HEK293 (cell line): Measurements from ENCODE around the gene ZNF354B.
"Not testable (repeated sequence)": the region's sequence is repeated elsewhere in the genome, so short reads cannot be mapped to it uniquely, and the experiment has no call there.

ENCODE experiments used
- CTCF ChIA-PET: fragments of 350-600 bp; formaldehyde crosslinking; extraction: SDS; loops from one replicate; lab custom pipeline; 2021; ENCODE audit warnings: antibody characterized with exemption; lab: Yijun Ruan, JAX
- POLR2A ChIA-PET: fragments of 300-600 bp; formaldehyde crosslinking; extraction: SDS; loops from one replicate; lab custom pipeline; 2020; ENCODE audit warnings: antibody characterized with exemption, inconsistent platforms; lab: Yijun Ruan, JAX
- H3K27ac ChIP-seq: fragments of 200-500 bp; sonication (Bioruptor generic); 2 replicates; pipeline ENCODE4 v1.5.1; 2014; ENCODE audit warnings: low read depth, low read length, control low read depth, inconsistent platforms; ENCODE audit errors: extremely low read depth
- H3K36me3 ChIP-seq, 2 experiments: fragments of 200-500 bp in 1 of 2; sonication (Bioruptor generic) in 1 of 2; 1 replicate in 1 of 2; 2 replicates in 1 of 2; pipeline ENCODE4 v1.5.1; 2014 to 2017; ENCODE audit warnings: inconsistent platforms in 2 of 2, low read length in 2 of 2; ENCODE audit not compliant: control insufficient read depth in 2 of 2, insufficient read depth in 1 of 2
- H3K4me1 ChIP-seq: fragments of 200-500 bp; sonication (Bioruptor generic); 2 replicates; pipeline ENCODE4 v1.5.1; 2014; ENCODE audit warnings: mild to moderate bottlenecking, low read length, inconsistent platforms; ENCODE audit not compliant: control insufficient read depth, insufficient read depth
- H3K4me3 ChIP-seq: 2 replicates; pipeline ENCODE4 v1.5.1; 2011; ENCODE audit warnings: low read depth, mild to moderate bottlenecking, control low read depth, low read length, moderate library complexity
- H3K9me3 ChIP-seq: fragments of 200-500 bp; sonication (Bioruptor generic); 2 replicates; pipeline ENCODE4 v1.5.1; 2014; ENCODE audit warnings: low read depth, low read length, inconsistent platforms; ENCODE audit not compliant: control insufficient read depth, insufficient read depth
- GLI2 ChIP-seq: fragments of 450-650 bp; formaldehyde crosslinking; IDR thresholded peaks from 2 replicates; pipeline ENCODE4; 2017; ENCODE audit warnings: missing biosample characterization, missing genetic modification characterization, low read depth, borderline replicate concordance
- HOXA7 ChIP-seq: sonication (generic); formaldehyde crosslinking; IDR thresholded peaks from 2 replicates; pipeline ENCODE4 v1.8.1; 2022; ENCODE audit warnings: missing genetic modification reagents, borderline replicate concordance
- MZF1 ChIP-seq: fragments of 450-650 bp; formaldehyde crosslinking; IDR thresholded peaks from 2 replicates; pipeline ENCODE4 v1.5.1; 2017; ENCODE audit warnings: missing biosample characterization, missing genetic modification characterization, borderline replicate concordance
- PRDM10 ChIP-seq: fragments of 450-650 bp; formaldehyde crosslinking; IDR thresholded peaks from 2 replicates; pipeline ENCODE4 v1.5.1; 2016; ENCODE audit warnings: missing biosample characterization, missing genetic modification characterization
- SALL2 ChIP-seq: fragments of 450-650 bp; formaldehyde crosslinking; IDR thresholded peaks from 2 replicates; pipeline ENCODE4 v1.5.0; 2017; ENCODE audit warnings: missing biosample characterization, mild to moderate bottlenecking, missing genetic modification characterization, borderline replicate concordance
- SP2 ChIP-seq: fragments of 450-650 bp; formaldehyde crosslinking; IDR thresholded peaks from 2 replicates; pipeline ENCODE4 v1.5.1; 2016; ENCODE audit warnings: missing biosample characterization, missing genetic modification characterization
- SP3 ChIP-seq: fragments of 450-650 bp; formaldehyde crosslinking; IDR thresholded peaks from 2 replicates; pipeline ENCODE4 v1.5.1; 2016; ENCODE audit warnings: missing biosample characterization, missing genetic modification characterization
- SP7 ChIP-seq: fragments of 450-650 bp; formaldehyde crosslinking; IDR thresholded peaks from 2 replicates; pipeline ENCODE4 v1.5.1; 2016; ENCODE audit warnings: missing biosample characterization, missing genetic modification characterization
- ZBTB20 ChIP-seq: fragments of 450-650 bp; formaldehyde crosslinking; IDR thresholded peaks from 2 replicates; pipeline ENCODE4 v1.5.1; 2016; ENCODE audit warnings: missing biosample characterization, missing genetic modification characterization
- ZNF140 ChIP-seq: fragments of 450-650 bp; formaldehyde crosslinking; IDR thresholded peaks from 2 replicates; pipeline ENCODE4 v1.5.1; 2016; ENCODE audit warnings: missing biosample characterization, missing genetic modification characterization
- ZNF211 ChIP-seq: fragments of 450-650 bp; formaldehyde crosslinking; IDR thresholded peaks from 2 replicates; pipeline ENCODE4 v1.5.1; 2016; ENCODE audit warnings: low read depth, missing biosample characterization, missing genetic modification characterization
- ZNF214 ChIP-seq: fragments of 450-650 bp; formaldehyde crosslinking; IDR thresholded peaks from 2 replicates; pipeline ENCODE4 v1.5.1; 2017; ENCODE audit warnings: missing biosample characterization, mild to moderate bottlenecking, missing genetic modification characterization, borderline replicate concordance
- ZNF223 ChIP-seq: fragments of 450-650 bp; formaldehyde crosslinking; IDR thresholded peaks from 2 replicates; pipeline ENCODE4 v1.5.1; 2016; ENCODE audit warnings: missing biosample characterization, missing genetic modification characterization
- ZNF280C ChIP-seq: fragments of 450-650 bp; formaldehyde crosslinking; IDR thresholded peaks from 2 replicates; pipeline ENCODE4 v1.5.1; 2016; ENCODE audit warnings: missing biosample characterization, missing genetic modification characterization

Gene ZNF354B

GRCh38 chr5:178832618-178833201, 27.0 kb upstream of the ZNF354B start:
- TF ChIP-seq HOXA7 (CRISPR knock-in tag) (no peak), SALL2 (tag by site-specific recombination) (no peak), ZNF280C (no peak), GLI2 (tag by site-specific recombination) (no peak), SP2 (tag by site-specific recombination) (no peak), ZNF140 (tag by site-specific recombination) (no peak)
- H3K27ac ChIP-seq = no peak overlapping the region

GRCh38 chr5:178836628-178837027, 23.1 kb upstream of the ZNF354B start:
- Histone ChIP-seq H3K4me1 (no peaks in the 10 kb centered on the region), H3K9me3 (no peaks in the 10 kb centered on the region), H3K27ac (no peak overlapping the region), H3K4me3 (no peak overlapping the region), H3K36me3 (no peaks in the 10 kb centered on the region)
- TF ChIP-seq SP3 (no peak), ZNF214 (tag by site-specific recombination) (no peak), MZF1 (tag by site-specific recombination) (no peak), ZNF211 (no peak), PRDM10 (no peak), ZNF223 (no peak), ZBTB20 (tag by site-specific recombination) (no peak), SP7 (tag by site-specific recombination) (no peak)
- POLR2A ChIA-PET = no interaction called here
- CTCF ChIA-PET = no interaction called here

More at GRCh38 chr5:178832618-178833201, 27.0 kb upstream of the ZNF354B start:
- no peaks in the 10 kb centered on the region for H3K4me1 ChIP-seq
- POLR2A ChIA-PET = no interaction called here
- CTCF ChIA-PET = interaction anchor here (0.6 kb wide), 1 partner anchor 507 kb away, joined by 5 read pairs; no protein-coding TSS in a partner anchor
- H3K36me3 ChIP-seq = no peaks in the 10 kb centered on the region
- no peaks in the 10 kb centered on the region for H3K9me3 ChIP-seq
- no peak overlapping the region for H3K4me3 ChIP-seq

GRCh38 chr5:178838695-178839318, 20.9 kb upstream of the ZNF354B start:
- not testable (repeated sequence) for H3K36me3 ChIP-seq, H3K27ac ChIP-seq, H3K4me1 ChIP-seq, H3K9me3 ChIP-seq, H3K4me3 ChIP-seq
- POLR2A ChIA-PET = interaction anchor here (1.0 kb wide), 1 partner anchor 108 kb away, joined by 3 read pairs; no protein-coding TSS in a partner anchor
- CTCF ChIA-PET = interaction anchor here (0.7 to 1.0 kb wide), 3 partner anchors 105 to 602 kb away, joined by 3 to 5 read pairs (median 3); no protein-coding TSS in a partner anchor
